Measurements from ENCODE around the gene MEF2B. TPM values are rescaled to one million over a fixed set of nuclear protein-coding genes. Genes with fewer than 3 reads are reported as not detected.

MEF2B gene
- total RNA-seq, 4 donors from 2014 or later = 0.88 TPM; not detected in 3

GRCh38 chr19:19105365-19106055, 64.6 kb downstream of the MEF2B start:
- no peak for TF ChIP-seq CTCF (IDR thresholded peaks at IDR 0.05; ENCODE audit: low read depth)

- no peak for TF ChIP-seq CTCF (IDR thresholded peaks at IDR 0.05; ENCODE audit: low read depth)
These were observed 66.9 kb downstream of the MEF2B start for GRCh38 chr19:19103167-19103566.

- no peak for TF ChIP-seq CTCF (IDR thresholded peaks at IDR 0.05; ENCODE audit: low read depth)
These were observed 68.5 kb downstream of the MEF2B start for GRCh38 chr19:19101540-19101939.

GRCh38 chr19:19098703-19099632, 71.1 kb downstream of the MEF2B start:
- TF ChIP-seq CTCF (IDR thresholded peaks at IDR 0.05; ENCODE audit: low read depth) = no peak

- no peak for TF ChIP-seq CTCF (IDR thresholded peaks at IDR 0.05; ENCODE audit: low read depth)
These were observed 71.9 kb downstream of the MEF2B start for GRCh38 chr19:19098084-19098702.

GRCh38 chr19:19096641-19097627, 73.1 kb downstream of the MEF2B start:
- no peak for TF ChIP-seq CTCF (IDR thresholded peaks at IDR 0.05; ENCODE audit: low read depth)
